H9 (cell line): ENCODE data around the gene FRK. TPM values are rescaled to one million over a fixed set of nuclear protein-coding genes. Genes with fewer than 3 reads are reported as not detected.

Experiments
- DNase-seq: peaks from one replicate; pipeline ENCODE4 v3.0.0-alpha.2; 2017
- H2AFZ ChIP-seq: one replicate; pipeline ENCODE4 v1.6.1; 2013; ENCODE audit warnings: mild to moderate bottlenecking, low read length, control low read depth, moderate library complexity
- H2AK5ac ChIP-seq: 2 replicates; pipeline ENCODE4 v1.6.1; 2013; ENCODE audit warnings: low read length, control low read depth, mixed read lengths; ENCODE audit not compliant: insufficient read length
- H2BK120ac ChIP-seq: one replicate; pipeline ENCODE4 v1.6.1; 2013; ENCODE audit warnings: low read depth, mild to moderate bottlenecking, low read length, control low read depth, inconsistent platforms; ENCODE audit not compliant: poor library complexity, severe bottlenecking
- H2BK12ac ChIP-seq: 2 replicates; pipeline ENCODE4 v1.6.1; 2013; ENCODE audit warnings: low read length, control low read depth, mixed read lengths, low read depth; ENCODE audit not compliant: insufficient read length
- H2BK15ac ChIP-seq: 2 replicates; pipeline ENCODE4 v1.6.1; 2013; ENCODE audit warnings: low read depth, low read length, control low read depth
- H2BK20ac ChIP-seq: one replicate; pipeline ENCODE4 v1.6.1; 2013; ENCODE audit warnings: low read depth, mild to moderate bottlenecking, low read length, control low read depth, inconsistent platforms; ENCODE audit not compliant: poor library complexity, severe bottlenecking
- H2BK5ac ChIP-seq: 2 replicates; pipeline ENCODE4 v1.6.1; 2013; ENCODE audit warnings: low read length, control low read depth, mixed read lengths; ENCODE audit not compliant: insufficient read length
- H3K14ac ChIP-seq: 2 replicates; pipeline ENCODE4 v1.6.1; 2013; ENCODE audit warnings: low read length, control low read depth; ENCODE audit not compliant: insufficient read depth
- H3K18ac ChIP-seq: 2 replicates; pipeline ENCODE4 v1.6.1; 2013; ENCODE audit warnings: low read depth, mild to moderate bottlenecking, mixed read lengths, low read length, control low read depth; ENCODE audit not compliant: insufficient read length
- H3K23ac ChIP-seq: 2 replicates; pipeline ENCODE4 v1.6.1; 2013; ENCODE audit warnings: low read length, control low read depth, mixed read lengths, low read depth; ENCODE audit not compliant: insufficient read length
- H3K23me2 ChIP-seq: 2 replicates; pipeline ENCODE4 v1.6.1; 2013; ENCODE audit warnings: low read depth, mild to moderate bottlenecking, mixed read lengths, low read length, control low read depth; ENCODE audit not compliant: insufficient read length, poor library complexity, severe bottlenecking
- H3K27ac ChIP-seq: 2 replicates; pipeline ENCODE4 v1.5.1; 2013; ENCODE audit warnings: low read length, control low read depth, mixed read lengths, low read depth; ENCODE audit not compliant: insufficient read length
- H3K27me3 ChIP-seq: 2 replicates; pipeline ENCODE4 v1.6.1; 2013; ENCODE audit warnings: low read length, control low read depth, inconsistent platforms; ENCODE audit not compliant: insufficient read depth
- H3K4ac ChIP-seq: 2 replicates; pipeline ENCODE4 v1.6.1; 2013; ENCODE audit warnings: low read depth, mild to moderate bottlenecking, control low read depth, inconsistent platforms, low read length, moderate library complexity
- H3K4me1 ChIP-seq: 2 replicates; pipeline ENCODE4 v1.6.1; 2013; ENCODE audit warnings: low read length, control low read depth, inconsistent platforms; ENCODE audit not compliant: insufficient read depth
- H3K4me2 ChIP-seq: 2 replicates; pipeline ENCODE4 v1.6.1; 2013; ENCODE audit warnings: low read length, control low read depth, mixed read lengths; ENCODE audit not compliant: insufficient read length, insufficient read depth
- H3K56ac ChIP-seq: 2 replicates; pipeline ENCODE4 v1.6.1; 2013; ENCODE audit warnings: low read depth, mild to moderate bottlenecking, mixed read lengths, low read length, control low read depth; ENCODE audit not compliant: insufficient read length
- H3K79me1 ChIP-seq: 2 replicates; pipeline ENCODE4 v1.6.1; 2013; ENCODE audit warnings: low read depth, mild to moderate bottlenecking, moderate library complexity, low read length, control low read depth, inconsistent platforms; ENCODE audit not compliant: insufficient read depth, poor library complexity, severe bottlenecking
- H3K79me2 ChIP-seq: 2 replicates; pipeline ENCODE4 v1.6.1; 2013; ENCODE audit warnings: low read length, control low read depth, inconsistent platforms; ENCODE audit not compliant: insufficient read depth
- H3K9ac ChIP-seq: 2 replicates; pipeline ENCODE4 v1.6.1; 2013; ENCODE audit warnings: low read length, control low read depth, mixed read lengths; ENCODE audit not compliant: insufficient read length; ENCODE audit errors: extremely low read depth
- H3K9me3 ChIP-seq: one replicate; pipeline ENCODE4 v1.6.1; 2013; ENCODE audit warnings: low read depth, low read length, inconsistent platforms; ENCODE audit not compliant: control insufficient read depth
- H3T11ph ChIP-seq: one replicate; pipeline ENCODE4 v1.6.1; 2013; ENCODE audit warnings: mild to moderate bottlenecking, low read length, control low read depth, inconsistent platforms
- H4K20me1 ChIP-seq: one replicate; pipeline ENCODE4 v1.6.1; 2013; ENCODE audit not compliant: control insufficient read depth, insufficient read length, insufficient read depth
- H4K5ac ChIP-seq: 2 replicates; pipeline ENCODE4 v1.6.1; 2013; ENCODE audit warnings: low read depth, mild to moderate bottlenecking, mixed read lengths, low read length, control low read depth; ENCODE audit not compliant: insufficient read length
- H4K8ac ChIP-seq: replicated peaks from 2 replicates; pipeline ENCODE4 v1.6.1; 2013; ENCODE audit warnings: low read length, control low read depth, mixed read lengths, low read depth; ENCODE audit not compliant: insufficient read length
- H4K91ac ChIP-seq: 2 replicates; pipeline ENCODE4 v1.6.1; 2013; ENCODE audit warnings: low read depth, mild to moderate bottlenecking, moderate library complexity, mixed read lengths, low read length, control low read depth; ENCODE audit not compliant: insufficient read length
- H3K27ac Mint-ChIP-seq, 3 experiments: 2 replicates in 2 of 3; 3 replicates in 1 of 3; pipeline ENCODE4 v1.8.0; 2020 to 2021; ENCODE audit warnings: mixed read lengths in 3 of 3, mild to moderate bottlenecking in 1 of 3, moderate library complexity in 1 of 3
- H3K27me3 Mint-ChIP-seq: 2 replicates; pipeline ENCODE4 v1.8.0; 2021; ENCODE audit warnings: low read depth, mild to moderate bottlenecking, moderate library complexity, mixed read lengths
- H3K36me3 Mint-ChIP-seq, 3 experiments: 2 replicates in 2 of 3; 3 replicates in 1 of 3; pipeline ENCODE4 v1.8.0; 2020 to 2021; ENCODE audit warnings: low read depth in 3 of 3, mixed read lengths in 3 of 3; ENCODE audit not compliant: insufficient read depth in 1 of 3
- H3K4me1 Mint-ChIP-seq, 2 experiments: 2 replicates each; pipeline ENCODE4 v1.8.0; 2020; ENCODE audit warnings: mixed read lengths in 2 of 2
- H3K4me3 Mint-ChIP-seq, 2 experiments: 2 replicates in 1 of 2; 3 replicates in 1 of 2; pipeline ENCODE4 v1.8.0; 2020 to 2021; ENCODE audit warnings: mild to moderate bottlenecking in 2 of 2, mixed read lengths in 2 of 2, moderate library complexity in 1 of 2
- H3K9me3 Mint-ChIP-seq, 2 experiments: 2 replicates in 1 of 2; 3 replicates in 1 of 2; pipeline ENCODE4 v1.8.0; 2020; ENCODE audit warnings: mild to moderate bottlenecking in 2 of 2, mixed read lengths in 2 of 2, moderate library complexity in 1 of 2
- total RNA-seq: library from RNA; stranded (reverse); gene quantifications from 2 replicates; pipeline ENCODE4 v1.2.1, GENCODE V29; 2021
- TF ChIP-seq, protein P1 (sequence below): fragments of 200-600 bp; sonication (generic); conservative IDR thresholded peaks from 3 replicates; pipeline ENCODE4 v1.8.0; 2021; ENCODE audit warnings: antibody characterized with exemption, mild to moderate bottlenecking

The FRK gene
- total RNA-seq, 1 experiment from 2014 or later = 0.15 TPM

DNA sequence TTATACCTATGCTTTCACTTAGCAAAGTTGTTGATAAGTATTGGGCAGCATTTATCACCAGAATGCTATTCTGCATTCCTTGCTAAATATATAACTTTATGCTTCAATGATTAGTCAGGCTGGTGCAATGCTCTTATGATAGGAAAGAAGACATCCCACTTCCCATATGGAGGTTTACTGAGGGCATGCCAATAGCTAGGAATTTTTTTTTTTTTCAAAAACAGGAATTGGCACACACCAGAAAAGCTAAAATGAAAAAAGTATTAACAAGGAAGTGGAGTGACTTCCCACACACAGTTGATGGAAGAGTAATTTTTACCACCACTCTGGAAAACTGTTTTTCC lies 90.8 kb downstream of the FRK start:
- Mint-ChIP-seq H3K9me3 (no peaks in the 10 kb centered on the region), H3K4me1 (peaks cover 7 to 12% of the 10 kb centered on the region in 2 experiments), H3K4me3 (no peak overlapping the region), H3K27me3 (no peaks in the 10 kb centered on the region), H3K36me3 (no peaks in the 10 kb centered on the region), H3K27ac (no peak overlapping the region)
- Histone ChIP-seq H4K8ac (no peak overlapping the region), H3K4ac (no peak overlapping the region), H2AFZ (no peak overlapping the region), H2BK120ac (no peak overlapping the region), H3K4me2 (no peak overlapping the region), H3K79me1 (no peaks in the 10 kb centered on the region), H3K4me1 (no peaks in the 10 kb centered on the region), H4K5ac (no peak overlapping the region), H3T11ph (no peak overlapping the region), H2BK20ac (no peak overlapping the region), H3K9me3 (no peaks in the 10 kb centered on the region), H3K14ac (no peak overlapping the region), H3K9ac (no peak overlapping the region), H3K27ac (no peak overlapping the region), H3K79me2 (no peaks in the 10 kb centered on the region), H3K23ac (no peak overlapping the region), H2BK5ac (no peak overlapping the region), H2AK5ac (no peak overlapping the region), H2BK12ac (no peak overlapping the region), H3K27me3 (no peaks in the 10 kb centered on the region), H4K91ac (no peak overlapping the region), H4K20me1 (no peaks in the 10 kb centered on the region), H3K18ac (no peak overlapping the region), H3K23me2 (no peaks in the 10 kb centered on the region), H3K56ac (no peak overlapping the region), H2BK15ac (no peak overlapping the region)
- TF ChIP-seq, protein P1, sequence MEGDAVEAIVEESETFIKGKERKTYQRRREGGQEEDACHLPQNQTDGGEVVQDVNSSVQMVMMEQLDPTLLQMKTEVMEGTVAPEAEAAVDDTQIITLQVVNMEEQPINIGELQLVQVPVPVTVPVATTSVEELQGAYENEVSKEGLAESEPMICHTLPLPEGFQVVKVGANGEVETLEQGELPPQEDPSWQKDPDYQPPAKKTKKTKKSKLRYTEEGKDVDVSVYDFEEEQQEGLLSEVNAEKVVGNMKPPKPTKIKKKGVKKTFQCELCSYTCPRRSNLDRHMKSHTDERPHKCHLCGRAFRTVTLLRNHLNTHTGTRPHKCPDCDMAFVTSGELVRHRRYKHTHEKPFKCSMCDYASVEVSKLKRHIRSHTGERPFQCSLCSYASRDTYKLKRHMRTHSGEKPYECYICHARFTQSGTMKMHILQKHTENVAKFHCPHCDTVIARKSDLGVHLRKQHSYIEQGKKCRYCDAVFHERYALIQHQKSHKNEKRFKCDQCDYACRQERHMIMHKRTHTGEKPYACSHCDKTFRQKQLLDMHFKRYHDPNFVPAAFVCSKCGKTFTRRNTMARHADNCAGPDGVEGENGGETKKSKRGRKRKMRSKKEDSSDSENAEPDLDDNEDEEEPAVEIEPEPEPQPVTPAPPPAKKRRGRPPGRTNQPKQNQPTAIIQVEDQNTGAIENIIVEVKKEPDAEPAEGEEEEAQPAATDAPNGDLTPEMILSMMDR = no peak
- DNase-seq = no peak
